Spleen (tissue), 11 donors: ENCODE results near the gene ZNRF2. TPM values are rescaled to one million over a fixed set of nuclear protein-coding genes. Genes with fewer than 3 reads are reported as not detected.

Source experiments
- DNase-seq: peaks from one replicate; pipeline ENCODE4 v3.0.0-alpha.2; 2020
- H3K27ac ChIP-seq, 8 donors: fragments of 200-600 bp; sonication (generic) in 7 of 8; 1 replicate in 4 of 8; 2 replicates in 4 of 8; pipeline versions ENCODE4 v1.5.0 to v1.8.0; 2016 to 2021; ENCODE audit warnings: inconsistent platforms in 4 of 8, mild to moderate bottlenecking in 4 of 8, moderate library complexity in 1 of 8
- H3K27me3 ChIP-seq, 7 donors: fragments of 200-600 bp; sonication (generic) in 6 of 7; replicated peaks in 1 of 7; 1 replicate in 4 of 7; 2 replicates in 3 of 7; pipeline versions ENCODE4 v1.5.0 to v1.8.0; 2016 to 2021; ENCODE audit warnings: inconsistent platforms in 3 of 7, mild to moderate bottlenecking in 1 of 7
- H3K36me3 ChIP-seq, 6 donors: fragments of 200-600 bp; sonication (generic) in 5 of 6; 1 replicate in 4 of 6; 2 replicates in 2 of 6; pipeline versions ENCODE4 v1.5.0 to v1.8.0; 2016 to 2021; ENCODE audit warnings: inconsistent platforms in 2 of 6
- H3K4me1 ChIP-seq, 6 donors: fragments of 200-600 bp; sonication (generic) in 5 of 6; 1 replicate in 3 of 6; 2 replicates in 3 of 6; pipeline versions ENCODE4 v1.5.0 to v1.8.0; 2016 to 2021; ENCODE audit warnings: inconsistent platforms in 3 of 6
- H3K4me3 ChIP-seq, 8 donors: fragments of 200-600 bp; sonication (generic) in 7 of 8; 1 replicate in 4 of 8; 2 replicates in 4 of 8; pipeline versions ENCODE4 v1.5.0 to v1.8.0; 2016 to 2021; ENCODE audit warnings: inconsistent platforms in 4 of 8, mild to moderate bottlenecking in 4 of 8, moderate library complexity in 2 of 8
- H3K9me3 ChIP-seq, 8 donors: fragments of 200-600 bp; sonication (generic) in 7 of 8; 1 replicate in 4 of 8; 2 replicates in 4 of 8; pipeline versions ENCODE4 v1.5.0 to v1.8.0; 2016 to 2021; ENCODE audit warnings: inconsistent platforms in 4 of 8
- CTCF ChIP-seq, 11 experiments: fragments of 200-600 bp in 7 of 11; fragments of 450-650 bp in 4 of 11; sonication (generic) in 4 of 11; IDR thresholded peaks in 8 of 11; conservative IDR thresholded peaks in 3 of 11; 1 replicate in 7 of 11; 2 replicates in 4 of 11; pipeline versions ENCODE4 v1.4.0 to v1.8.0; 2016 to 2021; ENCODE audit warnings: antibody characterized with exemption in 11 of 11, inconsistent platforms in 4 of 11, mild to moderate bottlenecking in 1 of 11
- POLR2A ChIP-seq, 3 donors: fragments of 450-650 bp; IDR thresholded peaks; one replicate each; pipeline ENCODE4 v1.5.1; 2017; ENCODE audit warnings: antibody characterized with exemption in 3 of 3, mild to moderate bottlenecking in 1 of 3
- POLR2AphosphoS5 ChIP-seq, 3 donors: sonication (generic); formaldehyde crosslinking; IDR thresholded peaks; one replicate each; pipeline ENCODE4 v1.5.1; 2017; ENCODE audit warnings: antibody characterized with exemption in 3 of 3
- WGBS, 5 donors: extraction: QIAGEN DNeasy Blood & Tissue Kit in 3 of 5; methylation state at CpG; one replicate each; pipeline versions ENCODE4 v1.1.5 to v1.1.7; 2013 to 2018; 5-methylcytosine and 5-hydroxymethylcytosine counted together
- intact Hi-C: fragments of 100-400 bp; cut with DNase I; formaldehyde crosslinking; loops from one replicate; pipeline ENCODE4 v1.15.0; 2023; ENCODE audit warnings: low total_unique reads
- polyA plus RNA-seq, 3 donors: library from polyadenylated mRNA; stranded (reverse); fragments of 200-250 nt; gene quantifications; one replicate each; pipeline ENCODE4 v1.2.1, GENCODE V29; 2013
- total RNA-seq, 7 donors: library from RNA; depleted of rRNA in 3 of 7; stranded (reverse); fragments of >200 nt in 3 of 7; fragmentation: NEBNext Ultra II Directional in 4 of 7; extraction: Animal tissue kit (Norgen Biotek cat#: 25700) in 4 of 7; gene quantifications; one replicate each; pipeline versions ENCODE4 v1.1.0 to v1.2.1, GENCODE V29; 2016 to 2021
- donor health status: healthy with polysubstance abuse.
- donor health status: DM: no; HTN: no; CAD: no; lungs with moderate emphysema.
- donor health status: DM: no; HTN: no; CAD: no.
- donor health status: Bipolar disorder and iron deficiency.
- donor health status: healthy.
- donor health status: DM: no; HTN: no; CAD: no.
- donor health status: DM: yes; HTN: yes; CAD: no.

The ZNRF2 gene
- total and polyA plus RNA-seq, 10 donors, result 6.8 to 42.5 (median 28.5) TPM

GRCh38 chr7:30303312-30304039, 19.1 kb downstream of the ZNRF2 start:
- 91 to 98% (median 94%) methylated on average over 1 of the region's 1 CpG for WGBS, 5 donors
- H3K27ac ChIP-seq, result no peak overlapping the region

GRCh38 chr7:30304177-30304884, 19.9 kb downstream of the ZNRF2 start:
- TF ChIP-seq CTCF (IDR thresholded peaks at IDR 0.05 in 8 of 11, conservative IDR thresholded peaks at IDR 0.05 in 3 of 11) (no peak), POLR2A (IDR thresholded peaks at IDR 0.05) (no peak), POLR2AphosphoS5 (IDR thresholded peaks at IDR 0.05) (no peak)
- DNase-seq, result no peak
- WGBS, 5 donors, result 75 to 92% (median 89%) methylated on average over 1 of the region's 1 CpG
- Histone ChIP-seq H3K36me3 (no peaks in the 10 kb centered on the region), H3K27me3 (no peaks in the 10 kb centered on the region), H3K27ac (no peak overlapping the region), H3K9me3 (no peaks in the 10 kb centered on the region), H3K4me1 (peaks cover 5 to 100% (median 85%) of the 10 kb centered on the region in 6 donors), H3K4me3 (no peak overlapping the region)
- intact Hi-C loops, result no loop called here

More at GRCh38 chr7:30303312-30304039, 19.1 kb downstream of the ZNRF2 start:
- no peak overlapping the region for H3K4me3 ChIP-seq
- peaks cover 6 to 100% (median 81%) of the 10 kb centered on the region in 6 donors for H3K4me1 ChIP-seq
- no peaks in the 10 kb centered on the region for H3K9me3 ChIP-seq
- no peaks in the 10 kb centered on the region for H3K36me3 ChIP-seq
- DNase-seq, result no peak
- no peak for TF ChIP-seq CTCF (IDR thresholded peaks at IDR 0.05 in 8 of 11, conservative IDR thresholded peaks at IDR 0.05 in 3 of 11)
- TF ChIP-seq POLR2A (IDR thresholded peaks at IDR 0.05), result no peak
- TF ChIP-seq POLR2AphosphoS5 (IDR thresholded peaks at IDR 0.05), result no peak
- H3K27me3 ChIP-seq, result no peaks in the 10 kb centered on the region
- intact Hi-C loops, result no loop called here

GRCh38 chr7:30306976-30307375, 22.6 kb downstream of the ZNRF2 start:
- Histone ChIP-seq H3K4me1 (peaks cover 5 to 100% (median 82%) of the 10 kb centered on the region in 6 donors), H3K4me3 (no peak overlapping the region), H3K27ac (no peak overlapping the region), H3K9me3 (no peaks in the 10 kb centered on the region), H3K27me3 (no peaks in the 10 kb centered on the region), H3K36me3 (no peaks in the 10 kb centered on the region)
- WGBS, 5 donors, result 63 to 72% (median 68%) methylated on average over 1 of the region's 1 CpG
- DNase-seq, result no peak
- intact Hi-C loops, result no loop called here
- no peak for TF ChIP-seq POLR2A (IDR thresholded peaks at IDR 0.05)
- TF ChIP-seq POLR2AphosphoS5 (IDR thresholded peaks at IDR 0.05), result no peak
- TF ChIP-seq CTCF (IDR thresholded peaks at IDR 0.05 in 8 of 11, conservative IDR thresholded peaks at IDR 0.05 in 3 of 11), result no peak

- WGBS, 5 donors, result 59 to 81% (median 74%) methylated on average over 2 of the region's 2 CpGs
- Histone ChIP-seq H3K4me1 (peaks cover 5 to 100% (median 76%) of the 10 kb centered on the region in 6 donors), H3K36me3 (no peaks in the 10 kb centered on the region), H3K9me3 (no peaks in the 10 kb centered on the region), H3K4me3 (no peak overlapping the region), H3K27ac (no peak overlapping the region), H3K27me3 (no peaks in the 10 kb centered on the region)
- no peak for TF ChIP-seq CTCF (IDR thresholded peaks at IDR 0.05 in 8 of 11, conservative IDR thresholded peaks at IDR 0.05 in 3 of 11)
- TF ChIP-seq POLR2AphosphoS5 (IDR thresholded peaks at IDR 0.05), result no peak
- TF ChIP-seq POLR2A (IDR thresholded peaks at IDR 0.05), result no peak
- intact Hi-C loops, result no loop called here
- DNase-seq, result no peak
Observed at GRCh38 chr7:30308389-30308788, 24.0 kb downstream of the ZNRF2 start.
